Hepatocyte (in vitro differentiated cells): ENCODE results near the gene MRPL42. TPM values are rescaled to one million over a fixed set of nuclear protein-coding genes. Genes with fewer than 3 reads are reported as not detected.

Experiments used
- DNase-seq: peaks from one replicate; pipeline ENCODE4 v3.0.0-alpha.2; 2016; ENCODE audit warnings: low spot score
- H2AFZ ChIP-seq: fragments of 200-600 bp; sonication (generic); 2 replicates; pipeline ENCODE4 v1.6.0; 2016; ENCODE audit warnings: antibody characterized with exemption, mild to moderate bottlenecking
- H3K27ac ChIP-seq: fragments of 200-600 bp; sonication (generic); 2 replicates; pipeline ENCODE4 v1.5.1; 2016; ENCODE audit warnings: mild to moderate bottlenecking
- H3K27me3 ChIP-seq: fragments of 200-600 bp; sonication (generic); 2 replicates; pipeline ENCODE4 v1.6.1; 2016
- H3K36me3 ChIP-seq: fragments of 200-600 bp; sonication (generic); replicated peaks from 2 replicates; pipeline ENCODE4 v1.5.1; 2016; ENCODE audit warnings: low read depth; ENCODE audit not compliant: insufficient read depth
- H3K4me1 ChIP-seq: fragments of 200-600 bp; sonication (generic); 2 replicates; pipeline ENCODE4 v1.5.1; 2016; ENCODE audit warnings: mild to moderate bottlenecking, moderate library complexity; ENCODE audit not compliant: insufficient read depth
- H3K4me2 ChIP-seq: fragments of 200-600 bp; sonication (generic); 2 replicates; pipeline ENCODE4 v1.6.0; 2016
- H3K4me3 ChIP-seq: fragments of 200-600 bp; sonication (generic); 2 replicates; pipeline ENCODE4 v1.5.1; 2016; ENCODE audit warnings: mild to moderate bottlenecking
- H3K79me2 ChIP-seq: fragments of 200-600 bp; sonication (generic); 2 replicates; pipeline ENCODE4 v1.6.0; 2017; ENCODE audit warnings: mild to moderate bottlenecking
- H3K9me2 ChIP-seq: fragments of 200-600 bp; sonication (generic); replicated peaks from 2 replicates; pipeline ENCODE4 v1.6.0; 2017; ENCODE audit warnings: mild to moderate bottlenecking; ENCODE audit not compliant: insufficient read depth
- H3K9me3 ChIP-seq: fragments of 200-600 bp; sonication (generic); 2 replicates; pipeline ENCODE4 v1.5.1; 2016; ENCODE audit warnings: low read depth, mild to moderate bottlenecking
- H4K20me1 ChIP-seq: fragments of 200-600 bp; sonication (generic); 2 replicates; pipeline ENCODE4 v1.6.0; 2016; ENCODE audit warnings: mild to moderate bottlenecking; ENCODE audit not compliant: insufficient read depth, poor library complexity, severe bottlenecking
- EZH2 ChIP-seq: fragments of 200-600 bp; sonication (generic); IDR thresholded peaks from 2 replicates; pipeline ENCODE4 v1.6.1; 2016; ENCODE audit warnings: antibody characterized with exemption, mild to moderate bottlenecking, borderline replicate concordance
- EZH2phosphoT487 ChIP-seq: fragments of 200-600 bp; sonication (generic); IDR thresholded peaks from one replicate; pipeline ENCODE4 v1.6.1; 2018; ENCODE audit warnings: antibody characterized with exemption, mild to moderate bottlenecking, low read depth, moderate library complexity; ENCODE audit not compliant: unreplicated experiment, severe bottlenecking
- WGBS: methylation state at CpG from one replicate; pipeline ENCODE4 v1.1.6; 2016; ENCODE audit warnings: low lambda C conversion rate; ENCODE audit errors: missing lambda C conversion rate; 5-methylcytosine and 5-hydroxymethylcytosine counted together
- polyA plus RNA-seq: library from polyadenylated mRNA; unstranded; fragments of >200 nt; fragmentation: Nextera tagmentation; extraction: Ambion mirVana; gene quantifications from 2 replicates; pipeline ENCODE4 v1.2.1, GENCODE V29; 2016
- total RNA-seq: library from RNA; depleted of rRNA; stranded (reverse); fragments of >200 nt; gene quantifications from 2 replicates; pipeline ENCODE4 v1.2.3, GENCODE V29; 2014
- TF ChIP-seq, protein P1 (sequence below): fragments of 200-600 bp; sonication (generic); IDR thresholded peaks from 2 replicates; pipeline ENCODE4 v1.5.1; 2016; ENCODE audit warnings: antibody characterized with exemption, mild to moderate bottlenecking; ENCODE audit not compliant: poor library complexity

MRPL42 gene
- total and polyA plus RNA-seq, 2 experiments from 2014 or later, result 74.9 to 111 TPM

DNA sequence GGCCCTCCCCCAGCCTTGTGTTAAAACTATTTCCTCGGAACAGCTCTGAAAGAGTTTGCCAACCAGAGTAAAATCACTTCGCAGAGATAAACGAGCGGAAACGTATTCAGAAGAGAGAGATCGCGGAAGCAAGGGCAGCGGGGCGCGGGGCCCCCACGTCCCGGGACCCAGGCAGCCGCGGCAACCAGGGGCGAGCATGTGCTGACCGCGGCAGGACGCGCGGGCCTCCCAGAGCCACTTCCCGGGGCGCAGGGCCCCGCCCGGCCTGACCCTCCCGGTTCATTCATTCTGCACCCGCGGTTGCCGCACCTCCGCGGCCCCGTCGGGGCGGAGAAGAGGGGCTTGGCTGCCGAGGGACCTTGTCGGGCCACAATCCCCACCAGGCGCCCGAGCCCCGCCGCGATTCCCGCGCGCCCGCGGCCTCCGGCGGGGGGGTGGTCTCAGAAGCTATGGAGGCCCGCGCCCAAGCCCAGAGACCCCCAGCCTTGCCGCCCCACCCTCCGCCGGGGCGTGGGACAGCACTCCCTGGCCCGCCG is 26.2 kb upstream of the MRPL42 start:
- DNase-seq, result peak; percentile 66
- under 1% methylated on average over 39 of the region's 55 CpGs for WGBS

DNA sequence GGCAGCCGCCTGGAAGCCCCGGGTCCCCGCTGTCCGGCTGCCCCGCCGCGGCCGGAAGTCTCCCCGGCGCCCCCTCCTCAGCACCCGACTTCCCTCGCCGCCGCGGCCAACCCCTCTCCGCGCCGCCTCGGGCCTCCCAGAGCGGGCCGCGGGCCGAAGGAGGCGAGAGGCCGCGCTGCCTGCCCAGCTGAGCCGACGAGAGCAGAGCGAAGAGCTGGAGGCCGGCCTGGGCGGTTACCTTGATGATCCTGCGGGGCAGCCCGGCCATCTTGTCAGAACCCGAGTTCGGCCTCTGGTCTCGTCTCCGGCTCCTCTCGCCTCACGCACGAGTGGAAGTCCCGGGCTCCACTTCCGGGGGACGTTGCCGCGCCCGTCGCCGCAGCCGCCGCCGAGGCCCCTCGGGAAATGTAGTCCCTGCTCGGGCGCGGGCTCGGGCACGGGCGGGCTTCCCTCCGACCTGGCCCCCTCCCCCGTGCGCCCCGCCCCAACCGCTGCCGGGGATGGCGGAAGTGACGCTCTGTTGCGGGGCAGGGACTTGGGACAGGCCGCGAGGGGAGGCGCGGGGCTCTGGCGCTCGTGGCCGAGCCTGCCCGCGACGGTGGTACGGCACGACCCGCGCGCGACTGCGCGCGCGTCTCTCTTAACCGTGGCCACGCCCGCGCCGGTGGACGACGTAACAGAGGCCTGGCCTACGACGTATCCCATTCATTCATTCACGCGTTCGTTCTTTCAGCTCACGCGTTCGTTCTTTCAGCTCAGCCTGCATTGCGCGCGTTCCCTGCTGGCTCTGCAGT is 25.5 kb upstream of the MRPL42 start, which contains the start of gene UBE2N:
Gene UBE2N, minus strand, starts transcription at position 331 of the 794 bp plus-strand sequence. Its CDS starts 63 bp downstream, at position 268.
- no peaks in the 10 kb centered on the region for H3K27me3 ChIP-seq
- H3K4me2 ChIP-seq, result peak within 1 kb of the TSS; percentile 87
- no peaks in the 10 kb centered on the region for H3K9me2 ChIP-seq
- 3% methylated on average over 68 of the region's 105 CpGs for WGBS
- H3K79me2 ChIP-seq, result peaks cover 48% of the 10 kb centered on the region
- H4K20me1 ChIP-seq, result peaks cover 42% of the 10 kb centered on the region
- H3K9me3 ChIP-seq, result no peaks in the 10 kb centered on the region
- H2AFZ ChIP-seq, result peak within 1 kb of the TSS; percentile 75
- H3K36me3 ChIP-seq, result no peaks in the 10 kb centered on the region
- no peak for TF ChIP-seq EZH2phosphoT487
- TF ChIP-seq, protein P1, sequence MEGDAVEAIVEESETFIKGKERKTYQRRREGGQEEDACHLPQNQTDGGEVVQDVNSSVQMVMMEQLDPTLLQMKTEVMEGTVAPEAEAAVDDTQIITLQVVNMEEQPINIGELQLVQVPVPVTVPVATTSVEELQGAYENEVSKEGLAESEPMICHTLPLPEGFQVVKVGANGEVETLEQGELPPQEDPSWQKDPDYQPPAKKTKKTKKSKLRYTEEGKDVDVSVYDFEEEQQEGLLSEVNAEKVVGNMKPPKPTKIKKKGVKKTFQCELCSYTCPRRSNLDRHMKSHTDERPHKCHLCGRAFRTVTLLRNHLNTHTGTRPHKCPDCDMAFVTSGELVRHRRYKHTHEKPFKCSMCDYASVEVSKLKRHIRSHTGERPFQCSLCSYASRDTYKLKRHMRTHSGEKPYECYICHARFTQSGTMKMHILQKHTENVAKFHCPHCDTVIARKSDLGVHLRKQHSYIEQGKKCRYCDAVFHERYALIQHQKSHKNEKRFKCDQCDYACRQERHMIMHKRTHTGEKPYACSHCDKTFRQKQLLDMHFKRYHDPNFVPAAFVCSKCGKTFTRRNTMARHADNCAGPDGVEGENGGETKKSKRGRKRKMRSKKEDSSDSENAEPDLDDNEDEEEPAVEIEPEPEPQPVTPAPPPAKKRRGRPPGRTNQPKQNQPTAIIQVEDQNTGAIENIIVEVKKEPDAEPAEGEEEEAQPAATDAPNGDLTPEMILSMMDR, result no peak
- no peak for TF ChIP-seq EZH2
- peak; percentile 98 for DNase-seq
- peaks cover 19% of the 10 kb centered on the region for H3K4me1 ChIP-seq
- H3K4me3 ChIP-seq, result peak within 1 kb of the TSS; percentile 62
- peak within 1 kb of the TSS; percentile 96 for H3K27ac ChIP-seq

More for the DNA sequence above, 26.2 kb upstream of the MRPL42 start:
- TF ChIP-seq, protein P1, result no peak
- no peak for TF ChIP-seq EZH2
- no peak for TF ChIP-seq EZH2phosphoT487
- Histone ChIP-seq H4K20me1 (peaks cover 48% of the 10 kb centered on the region), H3K36me3 (no peaks in the 10 kb centered on the region), H3K27me3 (no peaks in the 10 kb centered on the region), H3K4me2 (peak overlapping the region; percentile 87), H3K27ac (peak overlapping the region; percentile 96), H3K4me3 (peak overlapping the region; percentile 62), H3K9me2 (no peaks in the 10 kb centered on the region), H3K9me3 (no peaks in the 10 kb centered on the region), H3K4me1 (peaks cover 19% of the 10 kb centered on the region), H3K79me2 (peaks cover 55% of the 10 kb centered on the region), H2AFZ (peak overlapping the region; percentile 58)

DNA sequence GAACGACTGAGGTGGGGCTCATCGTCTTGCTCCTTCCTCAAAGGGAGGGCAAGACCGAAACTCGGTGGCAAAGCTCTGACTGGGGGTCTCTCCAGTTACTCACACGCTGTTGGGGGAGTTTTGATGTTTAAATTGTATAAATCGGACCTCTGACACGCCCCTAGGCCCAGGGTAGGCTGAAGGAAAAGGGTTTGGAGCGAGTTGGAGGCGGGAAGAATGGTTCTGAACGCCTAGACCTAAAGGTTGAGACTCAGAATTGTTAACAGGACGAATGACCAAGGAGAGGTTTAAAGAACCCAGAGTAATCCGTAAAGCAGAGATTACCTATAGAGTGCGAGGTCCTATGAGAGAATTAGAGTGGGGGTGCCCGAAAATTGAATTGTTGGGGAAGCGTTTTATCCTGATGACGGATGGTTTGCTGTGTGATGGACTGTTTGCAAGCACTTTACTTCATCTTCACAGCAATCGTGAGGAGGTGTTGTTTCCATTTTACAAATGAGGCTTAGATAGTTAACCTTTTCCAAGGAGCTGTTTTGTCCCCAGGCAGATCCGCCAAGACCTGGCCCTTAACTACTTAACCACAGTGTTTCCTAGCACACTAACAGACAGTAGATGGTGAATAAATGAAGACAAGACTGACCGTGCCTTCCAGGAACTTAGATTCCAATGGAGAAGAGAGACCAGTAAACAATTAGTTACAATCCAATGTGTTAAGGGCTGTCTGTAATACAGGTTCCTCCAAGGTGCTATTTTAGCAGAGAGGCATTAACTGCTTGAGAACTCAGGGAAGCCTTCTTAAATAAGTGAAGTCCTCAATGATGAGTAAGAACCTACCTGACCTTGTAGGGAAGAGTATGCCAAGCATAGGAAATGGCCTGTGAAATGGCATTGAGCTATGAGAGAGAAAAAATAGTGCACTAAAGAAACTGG is 24.6 kb upstream of the MRPL42 start:
- H4K20me1 ChIP-seq, result peaks cover 33% of the 10 kb centered on the region
- H2AFZ ChIP-seq, result peak overlapping the region; percentile 75
- no peaks in the 10 kb centered on the region for H3K27me3 ChIP-seq
- H3K79me2 ChIP-seq, result peaks cover 40% of the 10 kb centered on the region
- no peaks in the 10 kb centered on the region for H3K9me2 ChIP-seq
- WGBS, result 5% methylated on average over 19 of the region's 19 CpGs
- no peak for DNase-seq
- peak overlapping the region; percentile 96 for H3K27ac ChIP-seq
- TF ChIP-seq EZH2 (no peak), EZH2phosphoT487 (no peak)
- TF ChIP-seq, protein P1, result no peak
- H3K4me3 ChIP-seq, result peak overlapping the region; percentile 48
- H3K4me1 ChIP-seq, result peaks cover 19% of the 10 kb centered on the region
- peak overlapping the region; percentile 81 for H3K4me2 ChIP-seq
- H3K36me3 ChIP-seq, result no peaks in the 10 kb centered on the region
- H3K9me3 ChIP-seq, result no peaks in the 10 kb centered on the region
